Measurements from ENCODE around the gene GALNT18. TPM values are rescaled to one million over a fixed set of nuclear protein-coding genes. Genes with fewer than 3 reads are reported as not detected.

The GALNT18 gene
- total RNA-seq, 1 experiment from 2014 or later = 1.7 TPM

DNA sequence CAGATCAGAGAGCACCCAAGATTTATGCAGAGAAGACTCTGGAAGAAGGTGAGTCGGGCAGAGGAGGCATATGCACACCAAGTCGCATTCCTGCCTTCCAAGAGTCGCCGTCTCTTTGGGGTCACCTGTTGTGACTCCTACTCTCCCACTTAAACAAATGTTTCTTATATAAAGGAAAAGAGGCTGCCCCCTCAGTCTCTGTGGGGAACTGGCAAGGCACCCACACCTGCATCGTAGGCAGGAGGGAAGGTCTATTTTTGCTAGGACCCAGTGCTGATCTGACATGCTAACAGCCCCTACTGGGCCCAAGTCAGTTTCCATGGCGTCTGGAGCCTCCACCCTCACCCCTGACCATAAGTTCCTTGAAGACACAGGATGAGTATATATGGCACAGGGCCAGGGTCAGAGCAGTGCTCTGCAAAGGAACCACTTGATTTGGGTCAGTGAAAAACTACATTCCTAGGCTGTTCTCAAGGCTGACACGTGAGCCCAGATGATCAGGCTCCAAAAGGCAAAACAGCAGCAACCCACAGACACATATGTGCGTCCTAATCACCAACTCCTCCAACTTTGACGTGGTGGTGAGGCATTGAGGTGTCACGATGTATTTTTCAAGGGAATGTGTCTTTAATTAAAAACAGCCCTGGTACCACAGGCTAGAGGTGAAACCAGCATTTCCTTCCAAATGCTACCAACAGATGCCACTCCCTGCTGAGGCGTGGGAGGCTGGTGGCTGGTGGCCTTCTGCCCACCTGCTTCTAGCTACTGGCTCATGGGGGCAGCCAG lies 213.2 kb downstream of the GALNT18 start:
- no peak overlapping the region for H3K27ac Mint-ChIP-seq

More for the DNA sequence above, 213.2 kb downstream of the GALNT18 start:
- Histone ChIP-seq H3K9me3 (ENCODE audit: control insufficient read depth, low read depth, low read length) (no peaks in the 10 kb centered on the region), H3K23me2 (ENCODE audit: insufficient read length, low read depth, low read length, poor library complexity, severe bottlenecking) (no peaks in the 10 kb centered on the region), H4K91ac (ENCODE audit: insufficient read length, low read depth, low read length) (no peak overlapping the region), H3K23ac (ENCODE audit: insufficient read length, low read depth, low read length) (no peak overlapping the region), H2BK12ac (ENCODE audit: insufficient read length, low read depth, low read length) (no peak overlapping the region), H3K56ac (ENCODE audit: insufficient read length, low read depth, low read length) (no peak overlapping the region), H2BK5ac (ENCODE audit: insufficient read length, low read length) (no peak overlapping the region), H4K20me1 (ENCODE audit: control insufficient read depth, insufficient read depth, insufficient read length) (no peaks in the 10 kb centered on the region), H3K4me2 (ENCODE audit: insufficient read depth, insufficient read length, low read length) (no peak overlapping the region), H3K18ac (ENCODE audit: insufficient read length, low read depth, low read length) (no peak overlapping the region), H3K4ac (ENCODE audit: low read depth, low read length) (no peak overlapping the region), H2AFZ (ENCODE audit: low read length) (no peak overlapping the region), H3K27me3 (ENCODE audit: insufficient read depth, low read length) (no peaks in the 10 kb centered on the region), H2BK20ac (ENCODE audit: low read depth, low read length, poor library complexity, severe bottlenecking) (no peak overlapping the region), H3K79me2 (ENCODE audit: insufficient read depth, low read length) (no peaks in the 10 kb centered on the region), H3K27ac (ENCODE audit: insufficient read length, low read depth, low read length) (no peak overlapping the region), H3T11ph (ENCODE audit: low read length) (no peak overlapping the region), H4K8ac (replicated peaks; ENCODE audit: insufficient read length, low read depth, low read length) (no peak overlapping the region), H3K14ac (ENCODE audit: insufficient read depth, low read length) (no peak overlapping the region), H3K79me1 (ENCODE audit: insufficient read depth, low read depth, low read length, poor library complexity, severe bottlenecking) (no peaks in the 10 kb centered on the region), H2BK120ac (ENCODE audit: low read depth, low read length, poor library complexity, severe bottlenecking) (no peak overlapping the region), H3K9ac (ENCODE audit: extremely low read depth, insufficient read length, low read length) (no peak overlapping the region), H2AK5ac (ENCODE audit: insufficient read length, low read length) (no peak overlapping the region), H2BK15ac (ENCODE audit: low read depth, low read length) (no peak overlapping the region), H4K5ac (ENCODE audit: insufficient read length, low read depth, low read length) (no peak overlapping the region), H3K4me1 (ENCODE audit: insufficient read depth, low read length) (peaks cover 6% of the 10 kb centered on the region; the same call in 1 of the 2 replicates)
- Mint-ChIP-seq H3K9me3 (no peaks in the 10 kb centered on the region; a peak in 2 of 5 replicates), H3K4me1 (peaks cover 24 to 29% of the 10 kb centered on the region in 2 experiments), H3K36me3 (ENCODE audit: insufficient read depth in 1 of 3, low read depth in 3 of 3) (no peaks in the 10 kb centered on the region; a peak in 1 of 7 replicates), H3K27me3 (ENCODE audit: low read depth) (peaks cover 2% of the 10 kb centered on the region; the same call in 1 of the 2 replicates), H3K4me3 (no peak overlapping the region)
- no CpG with 5 or more reads among the region's 11 CpGs for WGBS (ENCODE audit: extremely low coverage, insufficient read length, low lambda C conversion rate)
- DNase-seq = no peak
- TF ChIP-seq, protein P1, sequence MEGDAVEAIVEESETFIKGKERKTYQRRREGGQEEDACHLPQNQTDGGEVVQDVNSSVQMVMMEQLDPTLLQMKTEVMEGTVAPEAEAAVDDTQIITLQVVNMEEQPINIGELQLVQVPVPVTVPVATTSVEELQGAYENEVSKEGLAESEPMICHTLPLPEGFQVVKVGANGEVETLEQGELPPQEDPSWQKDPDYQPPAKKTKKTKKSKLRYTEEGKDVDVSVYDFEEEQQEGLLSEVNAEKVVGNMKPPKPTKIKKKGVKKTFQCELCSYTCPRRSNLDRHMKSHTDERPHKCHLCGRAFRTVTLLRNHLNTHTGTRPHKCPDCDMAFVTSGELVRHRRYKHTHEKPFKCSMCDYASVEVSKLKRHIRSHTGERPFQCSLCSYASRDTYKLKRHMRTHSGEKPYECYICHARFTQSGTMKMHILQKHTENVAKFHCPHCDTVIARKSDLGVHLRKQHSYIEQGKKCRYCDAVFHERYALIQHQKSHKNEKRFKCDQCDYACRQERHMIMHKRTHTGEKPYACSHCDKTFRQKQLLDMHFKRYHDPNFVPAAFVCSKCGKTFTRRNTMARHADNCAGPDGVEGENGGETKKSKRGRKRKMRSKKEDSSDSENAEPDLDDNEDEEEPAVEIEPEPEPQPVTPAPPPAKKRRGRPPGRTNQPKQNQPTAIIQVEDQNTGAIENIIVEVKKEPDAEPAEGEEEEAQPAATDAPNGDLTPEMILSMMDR (conservative IDR thresholded peaks at IDR 0.05) = no peak
